HepG2 (cell line): ENCODE results near the gene MROH2A. TPM values are rescaled to one million over a fixed set of nuclear protein-coding genes. Genes with fewer than 3 reads are reported as not detected.

Experiments
- ATAD3A ChIP-seq: sonication (generic); formaldehyde crosslinking; IDR thresholded peaks from 2 replicates; pipeline ENCODE4 v1.4.0; 2020; ENCODE audit warnings: missing genetic modification reagents
- ELF1 ChIP-seq: sonication (generic); formaldehyde crosslinking; IDR thresholded peaks from 2 replicates; pipeline ENCODE4 v1.4.0; 2020; ENCODE audit warnings: missing genetic modification reagents
- GPN1 ChIP-seq: sonication (generic); formaldehyde crosslinking; IDR thresholded peaks from 2 replicates; pipeline ENCODE4 v1.5.1; 2020; ENCODE audit warnings: missing genetic modification reagents, borderline replicate concordance
- KDM2A ChIP-seq: sonication (generic); formaldehyde crosslinking; IDR thresholded peaks from 2 replicates; pipeline ENCODE4 v1.4.0; 2020; ENCODE audit warnings: low read depth, missing genetic modification reagents, borderline replicate concordance
- KDM6A ChIP-seq: IDR thresholded peaks from 2 replicates; pipeline ENCODE4 v1.6.1; 2016; ENCODE audit warnings: low read depth
- MAFG ChIP-seq: sonication (generic); formaldehyde crosslinking; IDR thresholded peaks from 2 replicates; pipeline ENCODE4 v1.5.1; 2020; ENCODE audit warnings: mild to moderate bottlenecking, missing genetic modification reagents
- MBNL3 ChIP-seq: fragments of 250-450 bp; sonication (Bioruptor Pico); conservative IDR thresholded peaks from 2 replicates; pipeline ENCODE4 v1.8.0; 2022; ENCODE audit warnings: mild to moderate bottlenecking, inconsistent platforms
- MEIS1 ChIP-seq: sonication (generic); formaldehyde crosslinking; IDR thresholded peaks from 2 replicates; pipeline ENCODE4 v1.9.0; 2021; ENCODE audit warnings: mild to moderate bottlenecking, missing genetic modification reagents, moderate library complexity, borderline replicate concordance
- MZF1 ChIP-seq: sonication (generic); formaldehyde crosslinking; IDR thresholded peaks from 2 replicates; pipeline ENCODE4 v1.8.1; 2023; ENCODE audit warnings: mild to moderate bottlenecking, missing genetic modification reagents, borderline replicate concordance
- NKX3-1 ChIP-seq: sonication (generic); formaldehyde crosslinking; IDR thresholded peaks from 2 replicates; pipeline ENCODE4 v1.5.0; 2020; ENCODE audit warnings: missing genetic modification reagents
- PHF8 ChIP-seq: sonication (generic); formaldehyde crosslinking; IDR thresholded peaks from 2 replicates; pipeline ENCODE4 v1.5.0; 2020; ENCODE audit warnings: missing genetic modification reagents
- PRPF4 ChIP-seq: fragments of 200-400 bp; formaldehyde crosslinking; IDR thresholded peaks from 2 replicates; pipeline ENCODE4 v1.6.1; 2016; ENCODE audit warnings: low read length, low read depth; ENCODE audit not compliant: poor library complexity, severe bottlenecking
- RNF2 ChIP-seq: fragments of 450-650 bp; conservative IDR thresholded peaks from 2 replicates; pipeline ENCODE4 v1.6.1; 2016; ENCODE audit warnings: low read depth
- SNAPC2 ChIP-seq: sonication (generic); formaldehyde crosslinking; IDR thresholded peaks from 2 replicates; pipeline ENCODE4 v1.8.1; 2022; ENCODE audit warnings: mild to moderate bottlenecking, missing genetic modification reagents
- TARDBP ChIP-seq: sonication (generic); formaldehyde crosslinking; IDR thresholded peaks from 2 replicates; pipeline ENCODE4 v1.8.0; 2022; ENCODE audit warnings: mild to moderate bottlenecking, missing genetic modification reagents
- ZNF12 ChIP-seq: sonication (generic); formaldehyde crosslinking; IDR thresholded peaks from 2 replicates; pipeline ENCODE4 v1.5.0; 2020; ENCODE audit warnings: missing genetic modification reagents
- ZNF180 ChIP-seq: sonication (generic); formaldehyde crosslinking; IDR thresholded peaks from 2 replicates; pipeline ENCODE4 v1.4.0; 2020; ENCODE audit warnings: low read depth, missing genetic modification reagents, borderline replicate concordance
- ZNF20 ChIP-seq: sonication (generic); formaldehyde crosslinking; IDR thresholded peaks from 2 replicates; pipeline ENCODE4 v1.4.0; 2020; ENCODE audit warnings: mild to moderate bottlenecking, moderate library complexity, missing genetic modification reagents
- ZNF337 ChIP-seq: sonication (generic); formaldehyde crosslinking; IDR thresholded peaks from 2 replicates; pipeline ENCODE4 v1.5.1; 2020; ENCODE audit warnings: missing genetic modification reagents, low read depth, mild to moderate bottlenecking, borderline replicate concordance
- ZNF367 ChIP-seq: sonication (generic); formaldehyde crosslinking; IDR thresholded peaks from 2 replicates; pipeline ENCODE4 v1.4.0; 2020; ENCODE audit warnings: missing genetic modification reagents, borderline replicate concordance
- ZNF546 ChIP-seq: sonication (generic); formaldehyde crosslinking; conservative IDR thresholded peaks from 2 replicates; pipeline ENCODE4 v1.8.1; 2023; ENCODE audit warnings: mild to moderate bottlenecking, missing genetic modification reagents
- ZNF670 ChIP-seq: sonication (generic); formaldehyde crosslinking; IDR thresholded peaks from 2 replicates; pipeline ENCODE4 v1.8.0; 2022; ENCODE audit warnings: mild to moderate bottlenecking, missing genetic modification reagents, borderline replicate concordance
- ZNF775 ChIP-seq: sonication (generic); formaldehyde crosslinking; IDR thresholded peaks from 2 replicates; pipeline ENCODE4 v1.4.0; 2020; ENCODE audit warnings: missing genetic modification reagents, mild to moderate bottlenecking, moderate library complexity, borderline replicate concordance
- ZNF777 ChIP-seq: sonication (generic); formaldehyde crosslinking; IDR thresholded peaks from 2 replicates; pipeline ENCODE4 v1.4.0; 2020; ENCODE audit warnings: missing genetic modification reagents
- polyA plus RNA-seq, 8 experiments: library from polyadenylated mRNA; depleted of rRNA in 3 of 8; stranded (reverse) in 7 of 8; unstranded in 1 of 8; fragments of >200 nt; fragmentation: Illumina TruSeq in 4 of 8; extraction: Trizol in 4 of 8; gene quantifications; 2 replicates each; pipeline versions ENCODE4 v1.2.1 to v1.2.3, GENCODE V29; 2011 to 2016; ENCODE audit warnings: low read depth in 4 of 8, missing spikeins in 1 of 8, mixed read lengths in 1 of 8; ENCODE audit not compliant: insufficient read depth in 1 of 8
- total RNA-seq, 5 experiments: library from RNA; depleted of rRNA; stranded (reverse); fragments of >200 nt; fragmentation: Illumina TruSeq; extraction: Trizol; gene quantifications; 2 replicates each; pipeline ENCODE4 v1.2.3, GENCODE V29; 2016; ENCODE audit warnings: low read depth in 1 of 5
- TF ChIP-seq, protein P1 (sequence below): sonication (generic); formaldehyde crosslinking; IDR thresholded peaks from 2 replicates; pipeline ENCODE4 v1.5.0; 2020; ENCODE audit warnings: missing genetic modification reagents
- TF ChIP-seq, protein P2 (sequence below): sonication (generic); formaldehyde crosslinking; IDR thresholded peaks from 2 replicates; pipeline ENCODE4 v1.4.0; 2020; ENCODE audit warnings: missing genetic modification reagents, borderline replicate concordance
- TF ChIP-seq, protein P3 (sequence below): sonication (generic); formaldehyde crosslinking; conservative IDR thresholded peaks from 2 replicates; pipeline ENCODE4 v1.4.0; 2020; ENCODE audit warnings: missing genetic modification reagents

The MROH2A gene
- total and polyA plus RNA-seq, 2 of the 13 experiments (the other 11 are each of a cell fraction or from before 2014, with no cell fraction given), result 0.03 to 0.04 TPM

DNA sequence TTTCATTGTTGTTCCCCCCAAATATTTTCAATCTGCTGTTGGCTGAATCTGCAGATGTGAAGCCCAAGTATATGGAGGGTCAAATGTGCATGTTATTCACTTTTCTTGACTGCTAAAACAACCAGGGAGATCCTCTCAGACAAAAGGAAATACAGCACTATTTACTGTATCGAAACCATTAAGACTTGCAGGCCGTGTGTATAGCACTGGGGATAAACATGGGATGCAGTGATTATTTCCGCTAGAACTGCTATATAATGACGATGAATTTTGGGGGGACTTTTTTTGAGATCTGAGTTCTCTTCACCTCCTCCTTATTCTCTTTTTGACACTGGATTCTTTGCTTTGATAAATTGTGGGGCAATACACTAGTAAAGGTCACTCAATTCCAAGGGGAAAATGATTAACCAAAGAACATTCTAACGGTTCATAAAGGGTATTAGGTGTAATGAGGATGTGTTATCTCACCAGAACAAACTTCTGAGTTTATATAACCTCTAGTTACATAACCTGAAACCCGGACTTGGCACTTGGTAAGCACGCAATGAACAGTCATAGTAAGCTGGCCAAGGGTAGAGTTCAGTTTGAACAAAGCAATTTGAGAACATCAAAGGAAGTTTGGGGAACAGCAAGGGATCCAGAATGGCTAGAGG is 21.6 kb upstream of the MROH2A start (continued):
- TF ChIP-seq, protein P1, sequence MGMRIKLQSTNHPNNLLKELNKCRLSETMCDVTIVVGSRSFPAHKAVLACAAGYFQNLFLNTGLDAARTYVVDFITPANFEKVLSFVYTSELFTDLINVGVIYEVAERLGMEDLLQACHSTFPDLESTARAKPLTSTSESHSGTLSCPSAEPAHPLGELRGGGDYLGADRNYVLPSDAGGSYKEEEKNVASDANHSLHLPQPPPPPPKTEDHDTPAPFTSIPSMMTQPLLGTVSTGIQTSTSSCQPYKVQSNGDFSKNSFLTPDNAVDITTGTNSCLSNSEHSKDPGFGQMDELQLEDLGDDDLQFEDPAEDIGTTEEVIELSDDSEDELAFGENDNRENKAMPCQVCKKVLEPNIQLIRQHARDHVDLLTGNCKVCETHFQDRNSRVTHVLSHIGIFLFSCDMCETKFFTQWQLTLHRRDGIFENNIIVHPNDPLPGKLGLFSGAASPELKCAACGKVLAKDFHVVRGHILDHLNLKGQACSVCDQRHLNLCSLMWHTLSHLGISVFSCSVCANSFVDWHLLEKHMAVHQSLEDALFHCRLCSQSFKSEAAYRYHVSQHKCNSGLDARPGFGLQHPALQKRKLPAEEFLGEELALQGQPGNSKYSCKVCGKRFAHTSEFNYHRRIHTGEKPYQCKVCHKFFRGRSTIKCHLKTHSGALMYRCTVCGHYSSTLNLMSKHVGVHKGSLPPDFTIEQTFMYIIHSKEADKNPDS (CRISPR knock-in tag), result no peak
- TF ChIP-seq NKX3-1 (peak; percentile 99), GPN1 (CRISPR knock-in tag) (no peak), PRPF4 (no peak), ZNF180 (CRISPR knock-in tag) (no peak), SNAPC2 (CRISPR knock-in tag) (peak; percentile 82; the same call in 1 of the 2 replicates), ZNF546 (no peak), ZNF20 (CRISPR knock-in tag) (0 out of 2 replicates have a peak, but pooled peaks have one; percentile 47), ZNF367 (no peak), ZNF777 (CRISPR knock-in tag) (no peak), KDM2A (CRISPR knock-in tag) (no peak), ZNF337 (CRISPR knock-in tag) (no peak), ZNF670 (CRISPR knock-in tag) (peak; percentile 82; the same call in 1 of the 2 replicates), MBNL3 (CRISPR knock-in tag) (no peak), ZNF12 (CRISPR knock-in tag) (peak; percentile 61; the same call in 1 of the 2 replicates), MEIS1 (peak; percentile 84; the same call in 1 of the 2 replicates), MZF1 (CRISPR knock-in tag) (no peak), TARDBP (CRISPR knock-in tag) (peak; percentile 95), KDM6A (CRISPR knock-in tag) (peak; percentile 71), MAFG (CRISPR knock-in tag) (no peak), PHF8 (CRISPR knock-in tag) (no peak), ZNF775 (CRISPR knock-in tag) (peak; percentile 90), ELF1 (CRISPR knock-in tag) (peak; percentile 39; the same call in 1 of the 2 replicates), RNF2 (no peak), ATAD3A (no peak)
- TF ChIP-seq, protein P2, sequence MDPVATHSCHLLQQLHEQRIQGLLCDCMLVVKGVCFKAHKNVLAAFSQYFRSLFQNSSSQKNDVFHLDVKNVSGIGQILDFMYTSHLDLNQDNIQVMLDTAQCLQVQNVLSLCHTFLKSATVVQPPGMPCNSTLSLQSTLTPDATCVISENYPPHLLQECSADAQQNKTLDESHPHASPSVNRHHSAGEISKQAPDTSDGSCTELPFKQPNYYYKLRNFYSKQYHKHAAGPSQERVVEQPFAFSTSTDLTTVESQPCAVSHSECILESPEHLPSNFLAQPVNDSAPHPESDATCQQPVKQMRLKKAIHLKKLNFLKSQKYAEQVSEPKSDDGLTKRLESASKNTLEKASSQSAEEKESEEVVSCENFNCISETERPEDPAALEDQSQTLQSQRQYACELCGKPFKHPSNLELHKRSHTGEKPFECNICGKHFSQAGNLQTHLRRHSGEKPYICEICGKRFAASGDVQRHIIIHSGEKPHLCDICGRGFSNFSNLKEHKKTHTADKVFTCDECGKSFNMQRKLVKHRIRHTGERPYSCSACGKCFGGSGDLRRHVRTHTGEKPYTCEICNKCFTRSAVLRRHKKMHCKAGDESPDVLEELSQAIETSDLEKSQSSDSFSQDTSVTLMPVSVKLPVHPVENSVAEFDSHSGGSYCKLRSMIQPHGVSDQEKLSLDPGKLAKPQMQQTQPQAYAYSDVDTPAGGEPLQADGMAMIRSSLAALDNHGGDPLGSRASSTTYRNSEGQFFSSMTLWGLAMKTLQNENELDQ, result no peak
- TF ChIP-seq, protein P3, sequence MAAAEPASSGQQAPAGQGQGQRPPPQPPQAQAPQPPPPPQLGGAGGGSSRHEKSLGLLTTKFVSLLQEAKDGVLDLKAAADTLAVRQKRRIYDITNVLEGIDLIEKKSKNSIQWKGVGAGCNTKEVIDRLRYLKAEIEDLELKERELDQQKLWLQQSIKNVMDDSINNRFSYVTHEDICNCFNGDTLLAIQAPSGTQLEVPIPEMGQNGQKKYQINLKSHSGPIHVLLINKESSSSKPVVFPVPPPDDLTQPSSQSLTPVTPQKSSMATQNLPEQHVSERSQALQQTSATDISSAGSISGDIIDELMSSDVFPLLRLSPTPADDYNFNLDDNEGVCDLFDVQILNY (CRISPR knock-in tag), result no peak
